AG09309 (cell line): Measurements from ENCODE around the gene AKT1S1.

Experiments
- DNase-seq: peaks from one replicate; pipeline ENCODE4 v3.0.0-alpha.2; 2010; ENCODE audit warnings: low read depth
- H3K4me3 ChIP-seq: 2 replicates; pipeline ENCODE4 v1.5.1; 2011; ENCODE audit warnings: mild to moderate bottlenecking, low read depth, low read length, moderate library complexity; ENCODE audit not compliant: control insufficient read depth
- TF ChIP-seq, protein P1 (sequence below): IDR thresholded peaks from 2 replicates; pipeline ENCODE4 v1.5.1; 2011; ENCODE audit warnings: mild to moderate bottlenecking, low read depth, low read length, inconsistent platforms; ENCODE audit not compliant: insufficient read depth, control insufficient read depth; ENCODE audit errors: missing control alignments

Gene AKT1S1

DNA sequence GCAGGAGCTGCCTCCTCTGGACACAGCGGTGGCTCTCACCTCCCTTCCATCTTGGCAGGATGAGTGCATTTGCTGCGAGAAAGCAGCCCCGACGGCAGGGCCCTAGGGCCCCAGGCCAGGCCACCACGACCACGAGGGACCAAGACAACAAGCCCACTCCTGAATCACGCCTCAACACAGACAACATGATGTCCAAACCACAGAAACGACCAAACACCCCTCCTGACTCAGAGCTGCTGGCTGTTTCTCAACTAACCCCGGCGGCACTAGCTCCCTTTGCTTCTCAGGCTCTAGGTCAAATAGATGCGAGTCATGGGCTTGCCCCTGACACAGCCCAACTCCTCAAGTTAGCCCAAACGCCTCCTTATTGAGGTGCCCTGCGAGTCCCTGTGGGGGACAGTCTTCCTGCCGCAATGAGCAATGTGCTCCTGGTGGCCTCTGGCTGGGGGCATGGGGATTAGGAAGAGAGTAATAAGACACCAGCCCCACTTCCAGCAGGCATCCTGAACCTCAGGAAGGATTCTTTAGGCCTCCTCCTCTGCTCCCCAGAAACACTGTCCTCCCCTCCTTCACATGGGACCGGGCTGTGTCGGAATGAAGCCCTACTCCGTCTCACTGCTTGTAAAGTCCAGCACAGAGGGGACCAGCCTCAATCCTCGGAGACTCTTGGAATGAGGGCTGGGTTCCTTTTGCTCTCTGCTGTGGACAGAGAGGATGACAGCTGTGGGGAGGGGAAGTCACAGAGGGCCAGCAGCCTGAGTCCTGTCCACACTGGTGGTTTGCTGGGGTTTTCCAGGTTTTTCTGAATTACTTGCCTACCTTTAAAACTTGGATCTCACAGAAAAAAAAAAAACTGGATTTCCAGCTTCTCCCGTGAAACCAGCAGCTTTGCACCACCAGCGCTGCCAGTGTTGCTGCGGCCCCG lies 45.0 kb upstream of the AKT1S1 start:
- no peak overlapping the region for H3K4me3 ChIP-seq
- DNase-seq, result no peak

DNA sequence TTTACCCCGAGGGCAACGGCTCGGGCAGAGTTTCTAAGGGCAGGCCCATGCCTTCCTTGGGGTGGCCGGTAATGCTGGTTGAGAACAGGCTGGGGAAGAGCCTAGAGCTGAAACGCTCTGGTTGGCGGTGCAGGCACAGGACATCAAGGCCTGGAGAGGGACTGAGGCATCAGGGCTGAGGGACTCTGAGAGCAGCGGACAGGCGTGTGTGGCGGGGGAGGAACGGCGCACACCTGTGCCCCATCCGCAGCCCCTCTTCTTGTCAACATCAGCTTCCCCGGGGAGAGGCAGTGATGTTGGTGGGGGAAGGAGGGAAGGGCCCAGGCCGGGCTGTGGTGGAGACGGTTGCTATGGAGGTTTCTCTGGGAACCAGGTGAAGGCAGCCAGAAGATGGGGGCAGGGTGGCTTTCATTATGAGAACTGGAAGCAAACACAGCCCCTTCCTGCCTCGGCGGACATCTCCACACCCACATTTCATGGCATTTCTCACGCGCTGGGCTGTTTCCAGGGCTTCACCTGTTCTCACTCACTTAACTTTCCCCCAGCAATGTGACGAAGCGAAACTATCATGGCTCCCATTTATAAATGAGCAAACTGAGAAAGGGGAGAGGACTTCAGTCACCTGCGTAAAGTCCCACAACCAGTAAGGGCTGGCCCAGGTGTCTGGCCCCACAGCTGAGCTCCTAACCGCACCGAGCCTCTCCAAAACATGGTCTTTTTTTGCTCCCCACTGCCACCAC lies 43.6 kb upstream of the AKT1S1 start:
- no peak for DNase-seq
- no peak overlapping the region for H3K4me3 ChIP-seq
- TF ChIP-seq, protein P1, sequence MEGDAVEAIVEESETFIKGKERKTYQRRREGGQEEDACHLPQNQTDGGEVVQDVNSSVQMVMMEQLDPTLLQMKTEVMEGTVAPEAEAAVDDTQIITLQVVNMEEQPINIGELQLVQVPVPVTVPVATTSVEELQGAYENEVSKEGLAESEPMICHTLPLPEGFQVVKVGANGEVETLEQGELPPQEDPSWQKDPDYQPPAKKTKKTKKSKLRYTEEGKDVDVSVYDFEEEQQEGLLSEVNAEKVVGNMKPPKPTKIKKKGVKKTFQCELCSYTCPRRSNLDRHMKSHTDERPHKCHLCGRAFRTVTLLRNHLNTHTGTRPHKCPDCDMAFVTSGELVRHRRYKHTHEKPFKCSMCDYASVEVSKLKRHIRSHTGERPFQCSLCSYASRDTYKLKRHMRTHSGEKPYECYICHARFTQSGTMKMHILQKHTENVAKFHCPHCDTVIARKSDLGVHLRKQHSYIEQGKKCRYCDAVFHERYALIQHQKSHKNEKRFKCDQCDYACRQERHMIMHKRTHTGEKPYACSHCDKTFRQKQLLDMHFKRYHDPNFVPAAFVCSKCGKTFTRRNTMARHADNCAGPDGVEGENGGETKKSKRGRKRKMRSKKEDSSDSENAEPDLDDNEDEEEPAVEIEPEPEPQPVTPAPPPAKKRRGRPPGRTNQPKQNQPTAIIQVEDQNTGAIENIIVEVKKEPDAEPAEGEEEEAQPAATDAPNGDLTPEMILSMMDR, result no peak

More for the DNA sequence above, 45.0 kb upstream of the AKT1S1 start:
- TF ChIP-seq, protein P1, result no peak

DNA sequence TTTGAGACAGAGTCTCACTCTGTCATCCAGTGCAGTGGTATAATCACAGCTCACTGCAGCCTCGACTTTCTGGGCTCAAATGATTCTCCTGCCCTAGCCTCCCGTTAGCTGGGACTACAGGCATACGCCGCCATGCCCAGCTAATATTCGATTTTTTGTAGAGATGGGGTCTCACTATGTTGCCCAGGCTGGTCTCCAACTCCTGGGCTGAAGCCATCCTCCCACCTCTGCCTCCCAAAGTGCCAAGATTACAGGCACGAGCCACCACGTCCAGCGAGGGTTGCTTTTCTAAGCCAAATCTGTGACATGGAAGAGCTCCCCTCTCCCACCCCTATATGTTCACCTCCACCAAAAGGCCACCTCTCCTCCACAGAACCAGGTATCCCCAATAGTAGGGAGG lies 40.9 kb upstream of the AKT1S1 start:
- no peak overlapping the region for H3K4me3 ChIP-seq
- TF ChIP-seq, protein P1, result no peak
- DNase-seq, result no peak

DNA sequence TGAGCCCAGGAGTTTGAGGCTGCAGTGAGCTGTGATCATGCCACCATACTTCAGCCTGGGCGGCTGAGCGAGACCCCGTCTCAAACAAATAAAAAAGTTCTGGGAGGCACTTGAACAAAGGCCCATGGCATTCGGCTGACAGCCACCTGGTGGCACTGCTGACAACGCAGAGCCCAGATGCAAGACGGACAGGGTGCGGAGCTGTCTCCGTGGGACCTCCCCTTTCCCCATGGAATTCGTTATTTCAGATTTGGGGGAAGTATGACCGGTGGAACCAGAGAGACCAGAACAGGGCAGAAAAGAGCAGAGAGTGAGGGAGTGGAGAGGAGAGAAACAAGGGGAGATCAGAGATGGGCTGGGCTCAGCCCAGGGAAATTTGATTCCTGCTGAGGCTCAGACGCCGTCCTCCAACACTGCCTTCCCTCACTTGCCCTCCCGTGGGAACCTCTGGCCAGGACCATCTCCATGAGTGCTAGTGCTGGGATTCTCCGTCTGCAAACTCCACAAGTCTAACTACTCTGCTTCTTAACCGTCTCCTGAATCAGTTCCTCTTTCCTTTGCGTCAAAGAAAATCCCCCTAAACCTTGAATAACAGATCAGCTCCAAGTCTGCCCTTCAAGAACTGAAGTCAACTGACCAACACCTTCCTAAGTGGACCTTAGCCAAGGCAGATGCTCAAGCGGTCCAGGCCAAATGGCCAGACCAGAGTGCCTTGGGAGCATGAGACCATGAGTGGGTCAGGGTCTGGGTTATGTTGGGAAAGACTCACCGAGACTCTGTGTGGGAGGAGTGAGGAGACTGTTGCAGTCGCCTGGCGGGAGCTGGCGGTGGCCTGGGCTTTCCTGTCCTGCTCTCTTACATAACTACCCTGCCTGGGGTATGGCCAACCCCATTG lies 39.9 kb upstream of the AKT1S1 start:
- TF ChIP-seq, protein P1, result no peak
- DNase-seq, result no peak
- H3K4me3 ChIP-seq, result no peak overlapping the region

DNA sequence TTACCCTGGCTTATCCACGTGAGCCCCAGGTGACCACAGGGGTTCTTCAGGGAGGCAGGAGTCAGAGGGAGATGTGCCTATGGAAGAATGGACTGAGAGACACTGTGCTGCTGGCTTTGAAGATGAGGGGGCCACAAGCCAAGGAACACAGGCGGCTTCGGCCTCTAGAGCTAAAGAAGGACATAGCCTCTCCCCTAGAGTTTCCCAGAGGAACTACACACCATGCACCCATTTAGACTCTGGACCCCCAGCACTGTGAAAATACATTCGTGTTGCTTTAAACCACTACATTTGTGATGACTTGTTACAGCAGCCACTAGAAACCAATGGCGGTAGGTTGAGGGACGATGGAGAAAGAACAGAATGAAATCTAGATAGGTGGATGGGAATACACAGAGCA lies 38.1 kb upstream of the AKT1S1 start:
- no peak overlapping the region for H3K4me3 ChIP-seq
- TF ChIP-seq, protein P1, result no peak
- no peak for DNase-seq

DNA sequence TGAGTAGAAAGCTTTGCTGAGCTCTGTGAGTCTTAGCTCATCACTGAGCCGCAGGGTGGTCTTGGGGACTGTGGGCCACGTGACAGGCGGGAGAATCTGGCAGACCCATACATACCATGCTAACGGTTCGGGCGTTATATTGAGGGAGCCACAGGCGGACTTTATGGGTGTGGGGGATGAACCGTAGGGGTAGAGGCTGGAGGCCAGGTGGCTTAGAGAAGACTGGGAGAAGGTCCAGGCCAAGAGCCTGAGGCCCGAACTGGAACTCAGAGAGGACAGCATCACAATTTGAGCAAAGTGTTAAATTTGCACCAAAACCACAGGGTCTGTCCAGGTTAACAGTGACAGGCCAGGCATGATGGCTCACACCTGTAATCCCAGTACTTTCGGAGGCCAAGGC lies 36.6 kb upstream of the AKT1S1 start:
- H3K4me3 ChIP-seq, result no peak overlapping the region
- no peak for DNase-seq
- TF ChIP-seq, protein P1, result no peak
